Measurements from ENCODE around the gene CA10. TPM values are rescaled to one million over a fixed set of nuclear protein-coding genes. Genes with fewer than 3 reads are reported as not detected.

Gene CA10
- total and polyA plus RNA-seq, 8 donors = 1.3 TPM; not detected in 7

DNA sequence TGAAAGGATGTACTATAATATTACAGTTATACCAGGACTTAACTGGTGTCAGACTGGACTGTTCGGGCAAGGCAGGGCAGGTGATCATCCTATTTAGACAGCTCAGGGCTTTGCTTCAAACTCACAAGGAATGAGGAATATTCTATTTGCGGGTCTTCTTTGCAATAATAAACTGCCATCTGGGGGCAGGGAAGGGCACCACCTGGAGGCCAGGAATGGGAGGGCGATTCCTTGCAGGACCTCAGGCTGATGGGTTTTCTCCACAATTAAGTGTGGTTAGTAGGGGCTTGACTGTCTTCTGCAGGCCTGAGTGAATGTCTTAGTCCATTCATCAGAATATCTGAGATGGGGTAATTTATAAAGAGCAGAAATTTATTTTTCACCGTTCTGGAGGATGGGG is 424.1 kb downstream of the CA10 start:
- Histone ChIP-seq H3K36me3 (no peaks in the 10 kb centered on the region), H3K9me3 (no peaks in the 10 kb centered on the region), H3K4me3 (no peak overlapping the region), H3K27ac (no peak overlapping the region), H3K4me1 (no peaks in the 10 kb centered on the region), H3K27me3 (peaks cover 0 to 6% (median 0%) of the 10 kb centered on the region in 3 donors)
- intact Hi-C loops (cut with DNase I; ENCODE audit: low total_unique reads) = loop anchor here (10.0 kb wide), 1 partner anchor 80 kb away; no protein-coding TSS in a partner anchor
- TF ChIP-seq, protein P1, sequence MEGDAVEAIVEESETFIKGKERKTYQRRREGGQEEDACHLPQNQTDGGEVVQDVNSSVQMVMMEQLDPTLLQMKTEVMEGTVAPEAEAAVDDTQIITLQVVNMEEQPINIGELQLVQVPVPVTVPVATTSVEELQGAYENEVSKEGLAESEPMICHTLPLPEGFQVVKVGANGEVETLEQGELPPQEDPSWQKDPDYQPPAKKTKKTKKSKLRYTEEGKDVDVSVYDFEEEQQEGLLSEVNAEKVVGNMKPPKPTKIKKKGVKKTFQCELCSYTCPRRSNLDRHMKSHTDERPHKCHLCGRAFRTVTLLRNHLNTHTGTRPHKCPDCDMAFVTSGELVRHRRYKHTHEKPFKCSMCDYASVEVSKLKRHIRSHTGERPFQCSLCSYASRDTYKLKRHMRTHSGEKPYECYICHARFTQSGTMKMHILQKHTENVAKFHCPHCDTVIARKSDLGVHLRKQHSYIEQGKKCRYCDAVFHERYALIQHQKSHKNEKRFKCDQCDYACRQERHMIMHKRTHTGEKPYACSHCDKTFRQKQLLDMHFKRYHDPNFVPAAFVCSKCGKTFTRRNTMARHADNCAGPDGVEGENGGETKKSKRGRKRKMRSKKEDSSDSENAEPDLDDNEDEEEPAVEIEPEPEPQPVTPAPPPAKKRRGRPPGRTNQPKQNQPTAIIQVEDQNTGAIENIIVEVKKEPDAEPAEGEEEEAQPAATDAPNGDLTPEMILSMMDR (IDR thresholded peaks at IDR 0.05) = peak in 1 of 7 experiments; percentile 16
- no peak for TF ChIP-seq EP300 (IDR thresholded peaks at IDR 0.05)
- WGBS, 5 donors = 47 to 84% (median 59%) methylated on average over 3 to 4 of the region's 4 CpGs
- DNase-seq = peak in 1 of 2 donors; percentile 22

GRCh38 chr17:51733166-51733565 is 425.3 kb downstream of the CA10 start:
- H3K9me3 ChIP-seq = no peaks in the 10 kb centered on the region
- WGBS, 5 donors = 66 to 81% (median 75%) methylated on average over 6 of the region's 6 CpGs
- no peaks in the 10 kb centered on the region for H3K4me1 ChIP-seq
- no peak for DNase-seq
- intact Hi-C loops (cut with DNase I; ENCODE audit: low total_unique reads) = loop anchor here (10.0 kb wide), 1 partner anchor 78 kb away; no protein-coding TSS in a partner anchor
- H3K27ac ChIP-seq = no peak overlapping the region
- TF ChIP-seq EP300 (IDR thresholded peaks at IDR 0.05) (no peak), POLR2A (IDR thresholded peaks at IDR 0.05) (no peak), POLR2AphosphoS5 (IDR thresholded peaks at IDR 0.05) (no peak)
- TF ChIP-seq, protein P1 (IDR thresholded peaks at IDR 0.05) = no peak
- peaks cover 0 to 6% (median 0%) of the 10 kb centered on the region in 3 donors for H3K27me3 ChIP-seq
- no peak overlapping the region for H3K4me3 ChIP-seq
- H3K36me3 ChIP-seq = no peaks in the 10 kb centered on the region

DNA sequence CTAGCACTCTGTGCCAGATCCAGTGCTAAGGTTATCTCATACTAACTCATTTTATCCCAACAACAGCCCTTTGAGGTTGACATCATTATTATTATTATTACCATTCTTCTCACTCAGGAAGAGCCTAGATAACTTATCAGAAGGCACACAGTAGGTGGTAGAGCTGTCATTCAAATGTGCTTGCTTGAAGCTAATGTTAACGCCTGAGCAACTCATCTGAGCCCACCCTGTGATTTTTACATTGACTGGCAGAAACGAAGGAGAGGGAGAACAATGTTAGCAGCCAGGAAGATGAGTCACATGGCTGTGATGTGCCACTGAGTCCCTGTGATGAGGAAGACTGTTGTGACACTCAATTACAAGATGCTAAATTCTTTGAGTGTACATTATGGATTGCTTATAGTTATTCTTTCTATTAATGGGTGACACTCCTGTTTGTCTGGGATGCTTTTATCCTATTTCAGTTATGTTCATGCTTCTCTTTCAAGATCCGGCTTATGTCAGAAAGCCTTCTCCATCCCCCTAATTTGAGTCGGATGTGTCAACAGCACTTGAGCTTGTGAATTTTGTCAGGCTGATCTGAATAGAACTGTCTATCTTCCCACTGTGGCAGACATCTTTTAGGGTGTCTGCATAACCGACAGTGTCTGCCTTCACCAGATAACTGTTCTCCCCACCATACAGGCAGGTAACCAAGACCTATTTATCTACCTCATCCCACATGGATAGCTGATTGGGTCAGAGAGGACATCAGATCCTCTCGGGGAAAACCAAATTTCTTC is 426.4 kb downstream of the CA10 start:
- H3K4me1 ChIP-seq = no peaks in the 10 kb centered on the region
- WGBS, 5 donors = 56 to 65% (median 59%) methylated on average over 6 of the region's 6 CpGs
- DNase-seq = no peak
- H3K36me3 ChIP-seq = no peaks in the 10 kb centered on the region
- H3K27me3 ChIP-seq = peaks cover 0 to 6% (median 0%) of the 10 kb centered on the region in 3 donors
- no peaks in the 10 kb centered on the region for H3K9me3 ChIP-seq
- no peak overlapping the region for H3K4me3 ChIP-seq
- TF ChIP-seq POLR2A (IDR thresholded peaks at IDR 0.05) = no peak
- TF ChIP-seq EP300 (IDR thresholded peaks at IDR 0.05) = no peak
- TF ChIP-seq POLR2AphosphoS5 (IDR thresholded peaks at IDR 0.05) = no peak
- intact Hi-C loops (cut with DNase I; ENCODE audit: low total_unique reads) = loop anchor here (10.0 kb wide), 1 partner anchor 77 kb away; no protein-coding TSS in a partner anchor
- no peak overlapping the region for H3K27ac ChIP-seq

DNA sequence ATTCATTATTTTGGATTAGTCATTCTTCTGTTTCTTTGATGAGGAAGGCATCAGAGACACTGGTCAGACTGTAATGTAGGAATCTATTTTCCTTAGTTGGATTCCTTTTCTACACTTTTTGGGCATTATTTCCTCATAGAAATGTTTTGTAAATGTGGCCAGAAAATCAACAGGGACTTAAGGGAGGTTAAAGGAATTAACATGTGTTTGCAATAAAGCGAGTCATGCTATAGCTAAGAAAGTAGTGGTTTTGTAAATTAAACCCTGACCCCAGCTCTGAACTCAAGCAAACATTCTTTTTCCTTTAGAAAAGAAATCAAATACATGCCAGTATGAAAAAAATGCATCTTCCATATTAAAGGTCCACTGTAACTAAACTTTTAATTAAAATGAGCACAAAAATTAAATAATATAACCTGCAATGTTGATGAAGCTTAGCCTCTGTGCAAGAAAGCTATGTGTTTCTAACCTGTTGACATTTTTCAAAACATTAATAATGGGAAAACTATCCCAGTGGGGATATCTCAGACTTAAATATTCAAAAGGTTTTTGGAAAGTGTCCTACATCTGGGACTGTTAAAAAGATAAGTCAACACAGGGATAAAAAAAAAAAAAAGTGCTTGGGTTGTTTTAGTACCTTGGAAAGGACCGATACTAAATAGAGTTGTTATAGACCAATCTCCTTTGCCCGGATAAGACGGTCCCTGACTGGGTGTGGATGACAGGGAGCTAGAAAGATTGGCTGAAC is 428.0 kb downstream of the CA10 start:
- H3K27ac ChIP-seq = no peak overlapping the region
- H3K27me3 ChIP-seq = peaks cover 0 to 6% (median 0%) of the 10 kb centered on the region in 3 donors
- intact Hi-C loops (cut with DNase I; ENCODE audit: low total_unique reads) = loop anchor here (10.0 kb wide), 1 partner anchor 76 kb away; no protein-coding TSS in a partner anchor
- TF ChIP-seq EP300 (IDR thresholded peaks at IDR 0.05) = no peak
- H3K36me3 ChIP-seq = no peaks in the 10 kb centered on the region
- DNase-seq = peak in 1 of 2 donors; percentile 35
- 67 to 76% (median 71%) methylated on average over 4 of the region's 4 CpGs for WGBS, 5 donors
- no peaks in the 10 kb centered on the region for H3K9me3 ChIP-seq
- H3K4me1 ChIP-seq = no peaks in the 10 kb centered on the region
- no peak overlapping the region for H3K4me3 ChIP-seq

- TF ChIP-seq EP300 (IDR thresholded peaks at IDR 0.05) (no peak), POLR2AphosphoS5 (IDR thresholded peaks at IDR 0.05) (no peak), POLR2A (IDR thresholded peaks at IDR 0.05) (no peak)
- TF ChIP-seq, protein P1 (IDR thresholded peaks at IDR 0.05) = no peak
- no peak for DNase-seq
- Histone ChIP-seq H3K9me3 (no peaks in the 10 kb centered on the region), H3K27ac (no peak overlapping the region), H3K4me3 (no peak overlapping the region), H3K4me1 (no peaks in the 10 kb centered on the region), H3K36me3 (no peaks in the 10 kb centered on the region), H3K27me3 (no peaks in the 10 kb centered on the region)
- intact Hi-C loops (cut with DNase I; ENCODE audit: low total_unique reads) = no loop called here
- WGBS, 5 donors = 55 to 94% (median 69%) methylated on average over 3 of the region's 3 CpGs
Observed at GRCh38 chr17:51725185-51725584, 433.3 kb downstream of the CA10 start.
